Activated CD4-positive, alpha-beta T cell treated with anti-CD3 and anti-CD28 coated beads, Interleukin-2, amount 10 ng/mL, durations not matched to agents 24 days and 14 days (primary cell): ENCODE data around the gene SORCS2. TPM values are rescaled to one million over a fixed set of nuclear protein-coding genes. Genes with fewer than 3 reads are reported as not detected.
A peak's percentile ranks its signal among the peaks of the same experiment; 100 is the strongest.

Experiments
- DNase-seq: peaks from one replicate; pipeline ENCODE4 v3.0.0; 2022
- H3K27ac Mint-ChIP-seq: one replicate; pipeline ENCODE4 v1.8.0; 2022; ENCODE audit warnings: mild to moderate bottlenecking, mixed read lengths
- H3K27me3 Mint-ChIP-seq: one replicate; pipeline ENCODE4 v1.8.0; 2022; ENCODE audit warnings: mixed read lengths
- H3K36me3 Mint-ChIP-seq: one replicate; pipeline ENCODE4 v1.8.0; 2022; ENCODE audit warnings: low read depth, mild to moderate bottlenecking, mixed read lengths
- H3K4me1 Mint-ChIP-seq: one replicate; pipeline ENCODE4 v1.8.0; 2021; ENCODE audit warnings: mixed read lengths
- H3K4me3 Mint-ChIP-seq: one replicate; pipeline ENCODE4 v1.8.0; 2022; ENCODE audit warnings: mild to moderate bottlenecking, moderate library complexity, mixed read lengths
- H3K9me3 Mint-ChIP-seq: one replicate; pipeline ENCODE4 v1.8.0; 2021; ENCODE audit warnings: mixed read lengths
- intact Hi-C: fragments of 100-400 bp; cut with micrococcal nuclease; formaldehyde crosslinking; loops from one replicate; pipeline ENCODE4 v1.15.1; 2023
- total RNA-seq: library from RNA; stranded (reverse); gene quantifications from 2 replicates; pipeline ENCODE4 v1.2.3, GENCODE V29; 2022

The SORCS2 gene
- total RNA-seq, 1 donor from 2014 or later = not detected

GRCh38 chr4:7638984-7639789 lies 446.8 kb downstream of the SORCS2 start:
- no peaks in the 10 kb centered on the region for H3K27me3 Mint-ChIP-seq

GRCh38 chr4:7640136-7640535 lies 447.8 kb downstream of the SORCS2 start:
- intact Hi-C loops = no loop called here

More at GRCh38 chr4:7638984-7639789, 446.8 kb downstream of the SORCS2 start:
- no peak for DNase-seq
- Mint-ChIP-seq H3K4me1 (no peaks in the 10 kb centered on the region), H3K27ac (no peak overlapping the region), H3K36me3 (no peaks in the 10 kb centered on the region), H3K4me3 (no peak overlapping the region), H3K9me3 (peaks cover 10% of the 10 kb centered on the region)
- intact Hi-C loops = no loop called here

GRCh38 chr4:7641712-7642111 lies 449.4 kb downstream of the SORCS2 start:
- peaks cover 10% of the 10 kb centered on the region for H3K9me3 Mint-ChIP-seq
- intact Hi-C loops = no loop called here
- DNase-seq = no peak
- no peak overlapping the region for H3K4me3 Mint-ChIP-seq
- peaks cover under 1% of the 10 kb centered on the region for H3K4me1 Mint-ChIP-seq
- H3K27me3 Mint-ChIP-seq = no peaks in the 10 kb centered on the region
- H3K36me3 Mint-ChIP-seq = no peaks in the 10 kb centered on the region
- H3K27ac Mint-ChIP-seq = no peak overlapping the region

More at GRCh38 chr4:7640136-7640535, 447.8 kb downstream of the SORCS2 start:
- Mint-ChIP-seq H3K27ac (no peak overlapping the region), H3K27me3 (no peaks in the 10 kb centered on the region), H3K36me3 (no peaks in the 10 kb centered on the region), H3K4me1 (no peaks in the 10 kb centered on the region), H3K9me3 (peaks cover 10% of the 10 kb centered on the region), H3K4me3 (no peak overlapping the region)
- DNase-seq = no peak

DNA sequence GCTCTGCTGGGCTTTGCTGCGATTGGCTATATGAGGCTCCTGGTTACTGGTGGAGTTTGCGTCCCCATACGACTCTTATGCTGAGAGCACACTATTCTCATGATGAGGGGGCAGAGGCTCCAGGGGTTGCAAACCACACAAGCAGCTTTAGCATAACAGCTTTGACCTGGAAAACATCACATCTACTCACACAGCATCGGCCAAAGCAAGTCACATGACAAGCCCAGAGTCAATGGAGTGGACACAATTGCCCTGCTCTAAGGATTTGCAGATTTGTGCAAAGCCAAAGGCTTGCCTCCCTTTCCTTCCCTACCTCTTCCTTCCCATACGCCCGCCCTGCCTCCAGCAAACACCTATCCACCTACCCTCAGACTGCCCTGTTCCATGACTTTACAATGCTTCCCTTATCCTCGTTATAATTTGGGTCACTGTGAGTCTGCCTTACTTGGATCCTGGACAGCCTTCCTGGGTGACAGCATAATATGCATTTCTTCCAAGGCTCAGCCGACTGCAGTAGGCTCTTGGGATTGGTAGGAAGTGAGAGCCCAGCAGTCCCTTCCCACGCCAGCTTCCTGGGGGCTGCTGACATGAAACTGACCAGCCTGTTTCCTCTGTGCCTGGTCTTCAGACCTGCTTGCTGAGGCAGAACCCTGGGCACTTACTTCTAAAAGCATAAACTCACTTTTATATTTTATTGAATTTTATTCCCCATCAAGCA lies 450.6 kb downstream of the SORCS2 start:
- intact Hi-C loops = no loop called here
- Mint-ChIP-seq H3K36me3 (no peaks in the 10 kb centered on the region), H3K9me3 (peaks cover 10% of the 10 kb centered on the region), H3K27ac (no peak overlapping the region), H3K27me3 (no peaks in the 10 kb centered on the region), H3K4me3 (no peak overlapping the region), H3K4me1 (peaks cover 7% of the 10 kb centered on the region)
- no peak for DNase-seq

- Mint-ChIP-seq H3K4me3 (no peak overlapping the region), H3K27me3 (no peaks in the 10 kb centered on the region)
Measured at GRCh38 chr4:7645158-7645557, 452.8 kb downstream of the SORCS2 start.

DNA sequence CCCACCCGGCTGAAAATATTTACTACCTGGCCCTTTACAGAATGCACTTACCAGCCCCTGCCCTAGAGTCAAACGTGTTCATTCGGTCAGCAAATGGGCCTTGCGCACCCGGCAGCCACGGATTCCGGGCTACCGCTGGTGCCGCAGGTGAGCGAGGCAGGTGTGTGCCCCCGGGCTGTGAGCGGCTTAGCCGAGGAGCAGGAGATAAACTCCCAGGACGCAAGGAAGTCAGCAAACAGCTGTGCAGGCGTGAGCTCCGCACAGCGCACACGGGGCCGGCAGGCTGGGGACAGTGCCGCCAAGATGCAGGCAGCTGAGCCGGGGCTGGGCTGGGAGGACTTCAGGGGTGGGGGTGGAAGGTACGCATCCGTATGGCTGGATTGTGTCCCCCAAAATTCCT lies 453.6 kb downstream of the SORCS2 start:
- Mint-ChIP-seq H3K36me3 (no peaks in the 10 kb centered on the region), H3K9me3 (peaks cover 10% of the 10 kb centered on the region), H3K4me3 (no peak overlapping the region), H3K27ac (no peak overlapping the region), H3K4me1 (peaks cover 30% of the 10 kb centered on the region), H3K27me3 (no peaks in the 10 kb centered on the region)
- intact Hi-C loops = no loop called here
- DNase-seq = no peak

More at GRCh38 chr4:7645158-7645557, 452.8 kb downstream of the SORCS2 start:
- H3K27ac Mint-ChIP-seq = no peak overlapping the region
- H3K9me3 Mint-ChIP-seq = peaks cover 10% of the 10 kb centered on the region
- no peaks in the 10 kb centered on the region for H3K36me3 Mint-ChIP-seq
- intact Hi-C loops = no loop called here
- peaks cover 25% of the 10 kb centered on the region for H3K4me1 Mint-ChIP-seq
- no peak for DNase-seq

- no peak for DNase-seq
- intact Hi-C loops = no loop called here
- Mint-ChIP-seq H3K4me3 (no peak overlapping the region), H3K27ac (no peak overlapping the region), H3K9me3 (peaks cover 4% of the 10 kb centered on the region), H3K36me3 (no peaks in the 10 kb centered on the region), H3K27me3 (no peaks in the 10 kb centered on the region), H3K4me1 (peaks cover 34% of the 10 kb centered on the region)
Measured at GRCh38 chr4:7646384-7647061, 454.2 kb downstream of the SORCS2 start.

DNA sequence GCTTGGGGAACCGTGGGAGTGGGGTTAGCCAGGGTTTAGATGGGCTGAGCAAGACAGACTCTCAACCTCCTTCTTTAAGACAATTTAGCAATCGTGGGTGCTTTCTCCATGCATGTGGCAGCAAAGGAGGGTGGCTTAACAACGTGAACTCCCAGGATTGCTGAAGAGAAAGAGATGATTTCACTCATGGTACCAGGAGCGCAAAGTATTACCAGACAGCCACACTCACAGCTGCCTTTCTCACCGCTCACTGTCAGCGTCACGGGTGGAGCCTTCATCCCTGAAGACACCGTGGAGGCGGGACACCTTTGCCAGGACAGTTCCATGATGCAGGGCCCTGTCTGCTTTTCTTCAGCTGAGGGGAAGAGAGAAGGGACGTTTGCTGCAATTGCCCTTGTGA lies 454.8 kb downstream of the SORCS2 start:
- Mint-ChIP-seq H3K4me1 (peaks cover 34% of the 10 kb centered on the region), H3K36me3 (no peaks in the 10 kb centered on the region), H3K27ac (no peak overlapping the region), H3K4me3 (no peak overlapping the region), H3K9me3 (no peaks in the 10 kb centered on the region), H3K27me3 (no peaks in the 10 kb centered on the region)
- no peak for DNase-seq
- intact Hi-C loops = no loop called here

DNA sequence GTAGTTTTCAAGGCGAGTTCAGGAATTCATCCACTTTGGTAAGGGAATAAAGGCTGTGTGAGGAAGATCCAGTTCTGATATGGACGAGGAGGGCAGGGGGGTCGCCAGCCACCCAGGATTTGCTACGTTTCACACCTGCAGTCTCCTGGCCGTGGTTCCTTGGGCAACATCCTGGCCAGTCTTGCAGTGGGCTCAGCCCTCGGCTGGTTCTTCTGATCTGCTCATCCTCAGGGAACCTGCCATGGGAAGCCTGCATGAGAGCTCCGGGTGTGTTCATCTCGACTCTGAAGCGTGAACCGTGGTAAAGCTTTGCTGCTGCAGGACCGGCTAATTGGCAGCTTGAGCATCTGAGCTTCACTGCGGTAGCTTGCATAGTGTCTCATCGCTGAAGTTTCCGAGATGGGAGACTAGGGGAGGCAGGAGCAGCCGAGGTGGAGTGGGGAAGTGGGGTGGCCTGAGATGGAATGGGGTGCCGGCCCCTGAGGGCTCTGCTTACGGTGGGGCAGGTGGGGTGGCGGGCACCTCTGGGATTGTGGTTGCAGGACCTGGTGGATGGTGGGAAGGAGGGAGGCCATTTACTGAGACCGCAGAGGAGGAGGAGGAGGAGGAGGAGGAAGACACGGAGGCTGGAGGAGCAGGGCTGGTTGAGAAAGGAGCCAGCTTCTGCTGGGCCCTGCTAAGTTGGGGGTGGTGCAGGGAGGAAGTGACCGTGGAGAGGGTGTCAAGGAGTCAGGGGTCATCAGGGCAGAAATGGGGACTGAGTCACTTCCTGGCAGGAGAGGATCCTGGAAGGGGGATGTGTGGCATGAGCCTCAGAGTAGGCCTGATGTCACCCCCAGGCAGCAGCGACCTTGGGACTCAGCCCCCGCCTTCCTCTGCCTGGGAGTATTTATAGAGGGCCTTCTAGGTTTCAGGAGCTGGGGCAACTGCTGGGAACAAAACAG lies 455.5 kb downstream of the SORCS2 start:
- no peak overlapping the region for H3K27ac Mint-ChIP-seq
- intact Hi-C loops = no loop called here
- H3K9me3 Mint-ChIP-seq = no peaks in the 10 kb centered on the region
- no peak for DNase-seq
- H3K27me3 Mint-ChIP-seq = no peaks in the 10 kb centered on the region
- no peak overlapping the region for H3K4me3 Mint-ChIP-seq
- H3K36me3 Mint-ChIP-seq = no peaks in the 10 kb centered on the region
- H3K4me1 Mint-ChIP-seq = peaks cover 34% of the 10 kb centered on the region

GRCh38 chr4:7648544-7649395 lies 456.4 kb downstream of the SORCS2 start:
- no peak for DNase-seq
- Mint-ChIP-seq H3K27me3 (no peaks in the 10 kb centered on the region), H3K9me3 (no peaks in the 10 kb centered on the region), H3K4me1 (peaks cover 34% of the 10 kb centered on the region), H3K36me3 (no peaks in the 10 kb centered on the region), H3K27ac (peak overlapping the region; percentile 81), H3K4me3 (peak overlapping the region; percentile 24)
- intact Hi-C loops = no loop called here

- intact Hi-C loops = no loop called here
- peaks cover 34% of the 10 kb centered on the region for H3K4me1 Mint-ChIP-seq
- H3K4me3 Mint-ChIP-seq = peak overlapping the region; percentile 24
Measured at GRCh38 chr4:7649411-7649740, 457.0 kb downstream of the SORCS2 start.

GRCh38 chr4:7649741-7650531 lies 457.6 kb downstream of the SORCS2 start:
- no peaks in the 10 kb centered on the region for H3K36me3 Mint-ChIP-seq
- H3K27me3 Mint-ChIP-seq = no peaks in the 10 kb centered on the region
- H3K27ac Mint-ChIP-seq = peak overlapping the region; percentile 81
- peaks cover 34% of the 10 kb centered on the region for H3K4me1 Mint-ChIP-seq
- peak overlapping the region; percentile 24 for H3K4me3 Mint-ChIP-seq
- no peaks in the 10 kb centered on the region for H3K9me3 Mint-ChIP-seq
- intact Hi-C loops = loop anchor here (5.0 kb wide), 1 partner anchor 107 kb away; no protein-coding TSS in a partner anchor
- DNase-seq = peak; percentile 82

More at GRCh38 chr4:7649411-7649740, 457.0 kb downstream of the SORCS2 start:
- Mint-ChIP-seq H3K27ac (peak overlapping the region; percentile 81), H3K36me3 (no peaks in the 10 kb centered on the region), H3K9me3 (no peaks in the 10 kb centered on the region), H3K27me3 (no peaks in the 10 kb centered on the region)
- no peak for DNase-seq
